ENCODE results near the gene HSBP1L1. TPM values are rescaled to one million over a fixed set of nuclear protein-coding genes. Genes with fewer than 3 reads are reported as not detected.

The HSBP1L1 gene
- total and polyA plus RNA-seq, 2 of the 8 experiments (the other 6 are each of a cell fraction or from before 2014, with no cell fraction given), result 1.0 to 1.3 TPM

- no peak for TF ChIP-seq NRF1 (IDR thresholded peaks at IDR 0.05; ENCODE audit: low read depth, low read length)
These were observed 41.5 kb upstream of the HSBP1L1 start (continued) for GRCh38 chr18:79922971-79923411.
